Measurements from ENCODE around the gene PMFBP1.

PMFBP1 gene

GRCh38 chr16:72172105-72173034 is at the start of gene PMFBP1:
TSS of gene PMFBP1 (minus strand) at chr16:72172155. CDS start at chr16:72171208, 947 bp downstream.
- DNase-seq: no peak

- DNase-seq: no peak
Observed at GRCh38 chr16:72221630-72222024, 49.7 kb upstream of the PMFBP1 start.

GRCh38 chr16:72220875-72221629 is 49.1 kb upstream of the PMFBP1 start:
- DNase-seq: no peak

- no peak for DNase-seq
Observed at GRCh38 chr16:72219282-72219681, 47.3 kb upstream of the PMFBP1 start.

GRCh38 chr16:72216767-72217166 is 44.8 kb upstream of the PMFBP1 start:
- DNase-seq: no peak

GRCh38 chr16:72214821-72215220 is 42.9 kb upstream of the PMFBP1 start:
- no peak for DNase-seq

GRCh38 chr16:72211110-72211509 is 39.2 kb upstream of the PMFBP1 start:
- no peak for DNase-seq

- DNase-seq: no peak
Observed at GRCh38 chr16:72210555-72210954, 38.6 kb upstream of the PMFBP1 start.

- DNase-seq: no peak
Observed at GRCh38 chr16:72210072-72210471, 38.1 kb upstream of the PMFBP1 start.

- no peak for DNase-seq
Observed at GRCh38 chr16:72206299-72206698, 34.3 kb upstream of the PMFBP1 start.

GRCh38 chr16:72203401-72203800 is 31.4 kb upstream of the PMFBP1 start:
- DNase-seq: no peak

- DNase-seq: no peak
Observed at GRCh38 chr16:72202014-72202413, 30.1 kb upstream of the PMFBP1 start.

GRCh38 chr16:72201387-72201786 is 29.4 kb upstream of the PMFBP1 start:
- no peak for DNase-seq

- DNase-seq: no peak
Observed at GRCh38 chr16:72199761-72200337, 27.9 kb upstream of the PMFBP1 start.

GRCh38 chr16:72198771-72199201 is 26.8 kb upstream of the PMFBP1 start:
- no peak for DNase-seq

GRCh38 chr16:72198021-72198711 is 26.2 kb upstream of the PMFBP1 start:
- DNase-seq: no peak

- no peak for DNase-seq
Observed at GRCh38 chr16:72197545-72197944, 25.6 kb upstream of the PMFBP1 start.

GRCh38 chr16:72195609-72196008 is 23.7 kb upstream of the PMFBP1 start:
- no peak for DNase-seq

- DNase-seq: no peak
Observed at GRCh38 chr16:72191551-72191950, 19.6 kb upstream of the PMFBP1 start.

- no peak for DNase-seq
Observed at GRCh38 chr16:72189865-72190371, 18.0 kb upstream of the PMFBP1 start.

GRCh38 chr16:72188541-72188940 is 16.6 kb upstream of the PMFBP1 start:
- no peak for DNase-seq

GRCh38 chr16:72187551-72187950 is 15.6 kb upstream of the PMFBP1 start:
- DNase-seq: no peak

GRCh38 chr16:72182976-72183375 is 11.0 kb upstream of the PMFBP1 start:
- no peak for DNase-seq

Measured in activated gamma-delta T cell treated with Interleukin-2 at 50 U/mL for 16 hours (primary cell).